Hepatocyte (in vitro differentiated cells): ENCODE data around the gene ZNF92. TPM values are rescaled to one million over a fixed set of nuclear protein-coding genes. Genes with fewer than 3 reads are reported as not detected.

ENCODE experiments used
- DNase-seq: peaks from one replicate; pipeline ENCODE4 v3.0.0-alpha.2; 2016; ENCODE audit warnings: low spot score
- H2AFZ ChIP-seq: fragments of 200-600 bp; sonication (generic); 2 replicates; pipeline ENCODE4 v1.6.0; 2016; ENCODE audit warnings: antibody characterized with exemption, mild to moderate bottlenecking
- H3K27ac ChIP-seq: fragments of 200-600 bp; sonication (generic); 2 replicates; pipeline ENCODE4 v1.5.1; 2016; ENCODE audit warnings: mild to moderate bottlenecking
- H3K27me3 ChIP-seq: fragments of 200-600 bp; sonication (generic); 2 replicates; pipeline ENCODE4 v1.6.1; 2016
- H3K36me3 ChIP-seq: fragments of 200-600 bp; sonication (generic); replicated peaks from 2 replicates; pipeline ENCODE4 v1.5.1; 2016; ENCODE audit warnings: low read depth; ENCODE audit not compliant: insufficient read depth
- H3K4me1 ChIP-seq: fragments of 200-600 bp; sonication (generic); 2 replicates; pipeline ENCODE4 v1.5.1; 2016; ENCODE audit warnings: mild to moderate bottlenecking, moderate library complexity; ENCODE audit not compliant: insufficient read depth
- H3K4me2 ChIP-seq: fragments of 200-600 bp; sonication (generic); 2 replicates; pipeline ENCODE4 v1.6.0; 2016
- H3K4me3 ChIP-seq: fragments of 200-600 bp; sonication (generic); 2 replicates; pipeline ENCODE4 v1.5.1; 2016; ENCODE audit warnings: mild to moderate bottlenecking
- H3K79me2 ChIP-seq: fragments of 200-600 bp; sonication (generic); 2 replicates; pipeline ENCODE4 v1.6.0; 2017; ENCODE audit warnings: mild to moderate bottlenecking
- H3K9me2 ChIP-seq: fragments of 200-600 bp; sonication (generic); replicated peaks from 2 replicates; pipeline ENCODE4 v1.6.0; 2017; ENCODE audit warnings: mild to moderate bottlenecking; ENCODE audit not compliant: insufficient read depth
- H3K9me3 ChIP-seq: fragments of 200-600 bp; sonication (generic); 2 replicates; pipeline ENCODE4 v1.5.1; 2016; ENCODE audit warnings: low read depth, mild to moderate bottlenecking
- H4K20me1 ChIP-seq: fragments of 200-600 bp; sonication (generic); 2 replicates; pipeline ENCODE4 v1.6.0; 2016; ENCODE audit warnings: mild to moderate bottlenecking; ENCODE audit not compliant: insufficient read depth, poor library complexity, severe bottlenecking
- EZH2 ChIP-seq: fragments of 200-600 bp; sonication (generic); IDR thresholded peaks from 2 replicates; pipeline ENCODE4 v1.6.1; 2016; ENCODE audit warnings: antibody characterized with exemption, mild to moderate bottlenecking, borderline replicate concordance
- EZH2phosphoT487 ChIP-seq: fragments of 200-600 bp; sonication (generic); IDR thresholded peaks from one replicate; pipeline ENCODE4 v1.6.1; 2018; ENCODE audit warnings: antibody characterized with exemption, mild to moderate bottlenecking, low read depth, moderate library complexity; ENCODE audit not compliant: unreplicated experiment, severe bottlenecking
- WGBS: methylation state at CpG from one replicate; pipeline ENCODE4 v1.1.6; 2016; ENCODE audit warnings: low lambda C conversion rate; ENCODE audit errors: missing lambda C conversion rate; 5-methylcytosine and 5-hydroxymethylcytosine counted together
- polyA plus RNA-seq: library from polyadenylated mRNA; unstranded; fragments of >200 nt; fragmentation: Nextera tagmentation; extraction: Ambion mirVana; gene quantifications from 2 replicates; pipeline ENCODE4 v1.2.1, GENCODE V29; 2016
- total RNA-seq: library from RNA; depleted of rRNA; stranded (reverse); fragments of >200 nt; gene quantifications from 2 replicates; pipeline ENCODE4 v1.2.3, GENCODE V29; 2014
- TF ChIP-seq, protein P1 (sequence below): fragments of 200-600 bp; sonication (generic); IDR thresholded peaks from 2 replicates; pipeline ENCODE4 v1.5.1; 2016; ENCODE audit warnings: antibody characterized with exemption, mild to moderate bottlenecking; ENCODE audit not compliant: poor library complexity

Gene ZNF92
- total and polyA plus RNA-seq, 2 experiments from 2014 or later = 3.0 to 11.3 TPM

GRCh38 chr7:65369843-65370242 is 3.8 kb upstream of the ZNF92 start:
- Histone ChIP-seq H3K9me2 (no peaks in the 10 kb centered on the region), H3K27ac (no peak overlapping the region), H3K36me3 (no peaks in the 10 kb centered on the region), H3K79me2 (peaks cover 8% of the 10 kb centered on the region), H2AFZ (no peak overlapping the region), H3K4me3 (no peak overlapping the region), H3K9me3 (no peaks in the 10 kb centered on the region), H3K4me1 (no peaks in the 10 kb centered on the region), H4K20me1 (peaks cover 2% of the 10 kb centered on the region), H3K27me3 (no peaks in the 10 kb centered on the region), H3K4me2 (no peak overlapping the region)
- TF ChIP-seq, protein P1, sequence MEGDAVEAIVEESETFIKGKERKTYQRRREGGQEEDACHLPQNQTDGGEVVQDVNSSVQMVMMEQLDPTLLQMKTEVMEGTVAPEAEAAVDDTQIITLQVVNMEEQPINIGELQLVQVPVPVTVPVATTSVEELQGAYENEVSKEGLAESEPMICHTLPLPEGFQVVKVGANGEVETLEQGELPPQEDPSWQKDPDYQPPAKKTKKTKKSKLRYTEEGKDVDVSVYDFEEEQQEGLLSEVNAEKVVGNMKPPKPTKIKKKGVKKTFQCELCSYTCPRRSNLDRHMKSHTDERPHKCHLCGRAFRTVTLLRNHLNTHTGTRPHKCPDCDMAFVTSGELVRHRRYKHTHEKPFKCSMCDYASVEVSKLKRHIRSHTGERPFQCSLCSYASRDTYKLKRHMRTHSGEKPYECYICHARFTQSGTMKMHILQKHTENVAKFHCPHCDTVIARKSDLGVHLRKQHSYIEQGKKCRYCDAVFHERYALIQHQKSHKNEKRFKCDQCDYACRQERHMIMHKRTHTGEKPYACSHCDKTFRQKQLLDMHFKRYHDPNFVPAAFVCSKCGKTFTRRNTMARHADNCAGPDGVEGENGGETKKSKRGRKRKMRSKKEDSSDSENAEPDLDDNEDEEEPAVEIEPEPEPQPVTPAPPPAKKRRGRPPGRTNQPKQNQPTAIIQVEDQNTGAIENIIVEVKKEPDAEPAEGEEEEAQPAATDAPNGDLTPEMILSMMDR = no peak
- TF ChIP-seq EZH2phosphoT487 = no peak
- TF ChIP-seq EZH2 = no peak
- DNase-seq = no peak
- 93% methylated on average over 3 of the region's 3 CpGs for WGBS

GRCh38 chr7:65371468-65371867 is 2.2 kb upstream of the ZNF92 start:
- H3K79me2 ChIP-seq = peaks cover 24% of the 10 kb centered on the region
- no peaks in the 10 kb centered on the region for H3K27me3 ChIP-seq
- no peak overlapping the region for H3K4me2 ChIP-seq
- no peaks in the 10 kb centered on the region for H3K36me3 ChIP-seq
- no peaks in the 10 kb centered on the region for H3K9me2 ChIP-seq
- peaks cover 10% of the 10 kb centered on the region for H4K20me1 ChIP-seq
- no peak overlapping the region for H3K4me3 ChIP-seq
- TF ChIP-seq EZH2 (no peak), EZH2phosphoT487 (no peak)
- TF ChIP-seq, protein P1 = no peak
- DNase-seq = peak; percentile 46
- H3K27ac ChIP-seq = no peak overlapping the region
- H2AFZ ChIP-seq = no peak overlapping the region
- H3K4me1 ChIP-seq = no peaks in the 10 kb centered on the region
- H3K9me3 ChIP-seq = no peaks in the 10 kb centered on the region
- WGBS = 49% methylated on average over 5 of the region's 5 CpGs

- Histone ChIP-seq H3K9me2 (no peaks in the 10 kb centered on the region), H2AFZ (no peak overlapping the region), H3K9me3 (no peaks in the 10 kb centered on the region), H3K4me2 (no peak overlapping the region), H3K27me3 (no peaks in the 10 kb centered on the region), H4K20me1 (peaks cover 52% of the 10 kb centered on the region), H3K36me3 (no peaks in the 10 kb centered on the region), H3K4me1 (no peaks in the 10 kb centered on the region), H3K79me2 (peaks cover 96% of the 10 kb centered on the region), H3K4me3 (no peak overlapping the region), H3K27ac (no peak overlapping the region)
- DNase-seq = no peak
- 76% methylated on average over 3 of the region's 3 CpGs for WGBS
- no peak for TF ChIP-seq EZH2
- TF ChIP-seq EZH2phosphoT487 = no peak
- TF ChIP-seq, protein P1 = no peak
Observed at GRCh38 chr7:65379318-65379717, 5.7 kb downstream of the ZNF92 start.

GRCh38 chr7:65381742-65382141 is 8.1 kb downstream of the ZNF92 start:
- Histone ChIP-seq H3K27ac (no peak overlapping the region), H3K36me3 (peaks cover 4% of the 10 kb centered on the region), H2AFZ (no peak overlapping the region), H4K20me1 (peaks cover 51% of the 10 kb centered on the region), H3K27me3 (no peaks in the 10 kb centered on the region), H3K4me1 (peaks cover 5% of the 10 kb centered on the region), H3K9me2 (no peaks in the 10 kb centered on the region), H3K4me3 (no peak overlapping the region), H3K4me2 (no peak overlapping the region), H3K79me2 (peaks cover 96% of the 10 kb centered on the region), H3K9me3 (no peaks in the 10 kb centered on the region)
- DNase-seq = no peak
- WGBS = 83% methylated on average over 3 of the region's 3 CpGs
- no peak for TF ChIP-seq EZH2
- TF ChIP-seq, protein P1 = no peak
